GM21529 (cell line): ENCODE data around the gene SLC25A44.
A peak's percentile ranks its signal among the peaks of the same experiment; 100 is the strongest.

ENCODE experiments used
- ATAC-seq: cut with Tn5 transposase; IDR thresholded peaks from one replicate; pipeline ENCODE4 v1.9.1; 2021; ENCODE audit not compliant: unreplicated experiment

Gene SLC25A44, protein sequence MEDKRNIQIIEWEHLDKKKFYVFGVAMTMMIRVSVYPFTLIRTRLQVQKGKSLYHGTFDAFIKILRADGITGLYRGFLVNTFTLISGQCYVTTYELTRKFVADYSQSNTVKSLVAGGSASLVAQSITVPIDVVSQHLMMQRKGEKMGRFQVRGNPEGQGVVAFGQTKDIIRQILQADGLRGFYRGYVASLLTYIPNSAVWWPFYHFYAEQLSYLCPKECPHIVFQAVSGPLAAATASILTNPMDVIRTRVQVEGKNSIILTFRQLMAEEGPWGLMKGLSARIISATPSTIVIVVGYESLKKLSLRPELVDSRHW

DNA sequence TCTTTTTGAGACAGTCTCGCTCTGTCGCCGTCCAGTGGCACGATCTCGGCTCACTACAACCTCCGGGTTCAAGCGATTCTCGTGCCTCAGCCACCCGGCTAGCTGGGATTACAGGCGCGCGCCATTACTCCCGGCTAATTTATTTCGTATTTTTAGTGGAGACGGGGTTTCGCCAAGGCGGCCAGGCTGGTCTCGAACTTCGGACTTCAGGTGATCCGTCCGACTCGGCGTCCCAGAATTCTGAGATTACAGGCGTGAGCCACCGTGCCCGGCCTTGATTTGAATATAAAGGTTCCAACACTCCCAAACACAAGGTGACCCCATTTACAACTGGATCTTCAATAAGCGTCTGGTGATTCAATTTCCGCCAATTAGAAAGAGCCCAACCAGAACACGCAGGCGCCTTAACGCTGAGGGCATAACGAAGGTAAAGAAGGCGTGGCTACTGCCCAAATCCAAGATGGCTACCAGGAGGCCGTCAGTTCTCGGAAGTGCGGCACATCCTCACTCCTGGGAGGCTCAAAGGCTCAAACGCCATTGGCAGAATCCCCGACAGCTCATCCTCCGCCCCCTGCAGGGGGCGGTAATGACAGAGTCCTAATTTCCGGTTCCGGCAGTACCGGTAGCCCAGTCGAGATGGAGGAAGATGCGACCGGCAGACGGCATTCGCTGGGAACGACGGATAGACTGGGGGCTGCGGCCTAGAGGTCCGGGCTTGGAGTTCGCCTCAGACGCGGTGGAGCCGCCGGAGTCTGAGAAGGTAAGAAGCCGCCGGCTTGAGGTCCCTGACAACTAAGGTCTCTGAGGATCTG, at the start of gene SLC25A44:
Gene SLC25A44 (plus strand): TSS at position 617 of the 812 bp plus-strand sequence. CDS start 5,744 bp downstream, outside the sequence.
- peak; percentile 94 for ATAC-seq

DNA sequence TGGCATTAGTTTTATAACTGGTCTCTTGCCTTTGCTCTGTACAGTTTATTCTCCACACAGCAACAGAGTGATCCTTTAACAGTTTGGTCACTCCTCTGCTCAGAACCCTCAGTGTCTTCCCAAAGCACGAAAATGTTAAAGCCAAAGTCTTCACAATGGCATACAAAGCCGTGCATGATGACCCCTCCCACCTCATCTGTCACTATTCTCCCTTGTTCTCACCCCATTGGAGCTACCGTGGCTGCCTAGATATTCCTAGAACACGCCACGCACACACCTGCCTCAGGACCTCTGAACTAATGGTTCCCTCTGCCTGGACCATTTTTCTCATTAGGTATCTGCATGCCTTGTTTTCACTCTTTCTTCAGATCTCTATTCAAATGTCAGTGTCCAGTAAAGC, 49.2 kb upstream of the SLC25A44 start:
- ATAC-seq = no peak

DNA sequence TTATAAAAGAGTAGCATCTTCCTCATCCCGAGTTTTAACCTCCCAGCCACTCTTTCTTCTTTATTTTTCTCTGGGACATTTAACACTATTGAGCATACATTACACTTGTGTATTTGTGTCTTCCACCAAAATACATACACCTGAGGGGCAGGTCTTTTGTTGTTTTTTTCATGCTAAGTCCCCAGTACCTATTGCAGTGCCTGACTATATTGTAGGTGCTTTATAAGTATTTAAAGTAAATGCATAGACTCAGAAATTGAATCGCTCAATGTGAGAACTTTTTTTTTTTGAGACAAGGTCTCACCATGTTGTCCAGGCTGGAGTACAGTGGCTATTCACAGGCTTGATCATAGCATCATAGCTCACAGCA, 48.3 kb upstream of the SLC25A44 start:
- no peak for ATAC-seq

DNA sequence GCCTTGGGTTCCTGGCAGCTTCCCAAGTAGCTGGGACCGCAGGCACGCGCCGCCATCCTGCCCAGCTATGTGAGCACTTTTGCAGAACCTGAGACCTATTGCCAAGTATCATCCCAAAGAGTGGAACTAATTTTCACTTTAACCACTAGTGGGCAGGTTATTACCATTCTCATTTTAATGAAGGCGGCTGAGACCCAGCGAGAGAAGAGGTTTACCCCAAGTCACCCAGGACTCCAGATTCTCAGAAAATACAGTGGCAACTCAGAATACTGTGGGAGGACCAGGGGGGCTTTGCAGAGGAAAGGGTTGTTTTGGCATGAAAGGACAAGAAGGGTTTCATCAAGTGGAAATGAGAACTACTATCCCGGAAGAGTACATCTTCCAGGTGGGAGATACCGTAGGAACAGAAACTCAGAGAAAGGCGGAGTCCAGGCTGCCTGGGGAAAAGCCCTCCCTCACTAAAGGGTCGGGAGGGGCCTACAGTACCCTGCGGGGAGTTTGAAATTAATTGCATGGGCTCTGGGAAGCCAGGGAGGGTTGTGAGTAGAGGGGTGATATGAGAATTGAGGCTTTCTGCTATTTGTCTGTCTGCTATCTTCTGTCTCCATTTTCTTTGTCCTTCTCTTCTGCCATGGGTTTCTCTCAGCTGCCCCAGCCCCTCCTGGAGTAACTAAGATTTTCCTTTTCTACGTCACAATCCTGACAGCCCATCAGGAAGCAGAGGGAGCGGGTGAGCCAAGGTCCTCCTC, 47.7 kb upstream of the SLC25A44 start:
- no peak for ATAC-seq

DNA sequence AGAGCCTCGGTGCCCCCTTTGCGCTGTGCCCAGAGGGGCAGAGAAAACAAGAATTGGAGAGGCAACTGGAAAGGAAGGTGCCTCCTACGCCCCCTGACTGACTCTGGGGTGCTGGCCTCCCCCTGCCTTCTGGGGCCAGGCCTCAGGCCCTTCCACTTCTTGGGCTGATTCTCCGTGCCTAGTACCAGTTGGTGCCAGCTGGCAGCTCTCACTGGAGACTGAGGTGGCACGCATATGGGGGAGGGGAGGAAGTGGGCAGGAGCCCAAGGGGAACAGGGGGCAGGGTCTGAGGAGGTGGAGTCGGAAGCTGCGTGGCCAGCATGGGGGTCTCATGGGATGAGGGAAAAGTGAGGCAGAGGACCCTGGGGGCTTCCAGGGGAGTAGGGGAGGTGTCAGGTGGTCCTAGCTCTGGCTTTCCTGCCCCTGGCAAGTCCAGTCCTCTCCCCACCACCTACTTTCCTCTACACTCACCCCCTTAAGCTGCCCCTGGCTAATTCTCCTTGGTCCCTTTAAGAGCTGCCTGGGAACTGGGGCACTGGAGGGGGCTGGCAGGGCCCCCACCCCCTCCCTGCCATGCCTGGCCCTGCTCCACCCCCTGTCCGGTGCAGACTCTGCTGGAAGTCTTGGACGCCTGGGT, 47.0 kb upstream of the SLC25A44 start:
- no peak for ATAC-seq

DNA sequence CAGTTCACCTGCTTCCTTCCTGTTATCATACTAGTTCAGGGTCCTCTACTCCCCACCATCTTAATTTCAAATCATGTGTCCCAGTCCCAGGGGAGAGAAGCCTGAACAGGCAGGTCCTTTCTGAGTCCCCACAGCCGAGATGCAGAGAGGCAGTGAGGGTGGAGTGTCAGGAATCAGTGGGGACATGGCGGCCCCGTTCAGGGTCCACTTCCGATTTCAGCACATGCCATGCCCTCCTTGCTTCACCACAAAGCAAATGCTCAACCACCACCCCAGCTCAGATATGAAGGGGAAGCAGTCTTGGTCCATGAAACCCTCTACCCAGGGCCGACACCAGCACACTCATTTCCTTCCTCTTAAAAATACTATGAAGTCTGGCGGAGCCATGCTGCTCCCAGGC, 45.7 kb upstream of the SLC25A44 start:
- ATAC-seq = no peak

DNA sequence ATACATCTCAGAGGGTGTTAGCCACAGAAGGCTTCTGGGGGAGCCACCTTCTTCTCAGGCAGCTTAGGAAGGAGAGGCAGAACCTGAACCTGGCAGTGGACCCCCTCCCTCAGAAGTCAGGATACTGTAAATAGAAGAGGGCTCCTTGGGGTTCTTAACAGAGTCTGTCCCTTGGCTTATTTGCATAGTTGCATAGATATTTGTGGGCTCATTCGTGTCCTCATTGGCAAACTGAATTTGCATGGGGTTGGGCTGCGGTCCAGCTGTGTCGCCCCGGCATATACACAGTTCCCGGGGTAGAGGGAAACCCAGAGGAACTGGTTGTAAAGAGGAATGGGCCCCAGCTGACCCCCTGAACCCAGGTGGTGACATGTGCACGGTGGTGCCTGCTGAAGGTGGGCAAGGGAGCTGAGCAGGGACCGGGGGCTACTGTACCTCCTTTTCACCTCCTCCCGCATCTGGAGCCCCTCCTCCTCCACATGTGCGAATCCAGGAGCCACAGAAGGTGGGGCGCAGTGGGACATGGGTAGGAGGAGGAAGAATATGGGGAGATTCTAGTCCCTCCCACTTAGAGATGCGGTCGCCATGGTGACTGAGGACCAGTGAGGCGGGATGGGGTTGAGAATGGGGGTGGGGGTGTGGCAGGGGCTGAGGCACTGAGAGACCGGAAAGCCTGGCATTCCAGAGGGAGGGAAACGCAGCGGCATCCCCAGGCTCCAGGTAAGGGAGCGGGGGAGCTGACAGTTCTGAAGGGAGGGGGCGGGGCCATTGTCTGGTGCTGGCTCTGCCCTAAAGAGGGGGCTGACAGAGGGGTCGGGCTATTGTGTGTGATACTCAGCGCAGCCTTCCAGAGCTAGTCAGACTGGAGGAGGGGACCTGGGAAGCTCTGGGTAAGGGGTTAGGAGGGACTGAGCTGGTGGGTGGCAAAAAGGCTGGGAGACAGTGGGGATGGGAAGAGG, 44.3 kb upstream of the SLC25A44 start:
- ATAC-seq = peak; percentile 47

DNA sequence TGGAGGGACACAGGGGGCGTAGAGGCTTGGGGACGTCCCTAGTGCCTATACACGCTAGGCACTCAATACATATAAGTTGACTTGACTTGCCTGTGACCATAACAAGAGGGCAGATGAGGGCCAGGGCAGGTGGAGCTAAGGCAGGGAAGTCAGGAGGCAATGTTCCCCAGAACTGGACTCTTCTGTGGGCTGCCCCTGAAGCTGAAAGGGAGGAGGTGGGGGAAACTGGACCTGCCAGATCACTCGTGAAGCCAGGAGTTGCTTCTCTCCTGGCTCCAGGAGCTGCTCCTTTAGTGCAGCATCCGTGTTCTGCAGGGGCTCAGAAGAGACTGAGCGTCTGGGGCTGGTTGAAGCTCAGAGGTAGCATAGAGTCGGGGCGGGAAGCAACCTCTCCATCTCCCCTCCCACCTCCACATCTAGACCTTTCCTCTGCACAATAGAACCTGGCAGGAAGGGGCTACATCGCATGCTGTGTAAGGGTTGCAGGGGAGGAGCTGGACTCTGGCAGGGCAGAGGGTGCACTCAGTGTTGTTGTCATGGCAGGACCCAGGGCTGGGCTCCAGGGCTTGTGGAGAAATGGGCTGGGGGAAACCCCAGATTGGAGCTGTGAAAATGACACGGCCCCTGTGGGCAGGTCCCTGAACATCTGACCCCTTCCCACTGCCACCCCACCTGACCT, 43.4 kb upstream of the SLC25A44 start:
- ATAC-seq = no peak

DNA sequence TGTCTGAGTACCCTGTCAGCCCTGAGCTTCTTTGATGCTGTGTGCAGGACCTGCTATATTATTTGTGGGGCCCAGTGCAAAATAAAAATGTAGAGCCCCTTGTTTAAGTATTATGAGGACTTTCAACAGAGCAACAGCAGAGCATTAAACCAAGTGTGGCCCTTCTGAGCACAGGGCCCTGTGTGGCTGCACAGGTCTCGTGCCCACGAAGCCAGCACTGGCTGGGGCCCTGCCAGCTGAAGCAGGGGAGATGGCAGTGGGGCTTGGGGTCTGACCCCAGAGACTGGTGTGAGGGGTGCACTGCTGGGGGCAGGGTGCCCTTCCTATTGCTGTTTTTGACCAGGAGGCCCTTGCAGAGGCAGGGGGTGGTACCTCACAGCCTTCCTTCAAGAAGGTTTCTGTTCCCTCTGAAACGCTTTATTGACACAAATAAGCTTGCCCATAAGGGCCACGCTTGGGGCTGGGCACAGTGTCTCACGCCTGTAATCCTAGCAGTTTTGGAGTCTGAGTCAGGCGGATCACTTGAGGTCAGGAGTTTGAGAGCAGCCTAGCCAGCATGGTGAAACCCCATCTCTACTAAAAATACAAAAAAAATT, 42.7 kb upstream of the SLC25A44 start:
- ATAC-seq = no peak

DNA sequence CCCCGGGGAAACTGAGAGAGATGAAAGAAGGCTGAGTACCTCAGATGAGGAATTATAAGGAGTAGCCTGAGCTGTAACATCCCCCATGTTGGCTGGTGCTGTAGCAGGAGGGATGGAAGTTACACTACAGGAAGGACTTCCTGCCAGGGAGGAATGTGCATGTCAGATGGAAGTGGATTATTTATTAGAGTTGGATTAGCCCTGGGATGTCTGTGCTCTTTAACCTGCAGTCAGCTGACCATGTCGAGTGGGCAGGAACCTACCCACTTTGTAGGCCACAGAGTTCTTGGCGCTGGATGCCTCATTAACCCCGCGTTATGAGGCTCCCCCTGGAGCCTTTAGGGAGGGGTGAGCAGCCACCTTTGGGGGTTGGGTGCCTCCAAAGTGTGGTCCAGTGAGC, 41.3 kb upstream of the SLC25A44 start:
- no peak for ATAC-seq

DNA sequence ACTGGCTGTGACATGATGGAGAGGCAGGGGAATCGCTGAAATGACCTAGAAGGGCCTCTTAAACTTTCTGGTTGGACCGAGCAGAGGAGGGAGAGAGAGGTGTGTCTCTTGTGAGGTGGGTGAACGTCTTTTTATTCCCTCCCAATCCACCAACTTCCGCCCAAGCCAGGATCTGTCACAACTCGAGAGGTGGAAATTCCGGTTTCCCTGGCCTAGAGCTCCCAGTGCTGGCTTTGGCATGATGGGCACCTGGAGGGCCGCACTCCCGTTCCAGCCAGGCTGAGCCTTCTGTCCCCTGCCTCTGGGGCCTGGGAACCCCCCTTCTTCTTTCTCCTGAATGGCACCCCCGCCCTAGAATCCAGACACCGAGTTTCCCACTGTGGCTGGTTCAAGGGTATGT, 40.5 kb upstream of the SLC25A44 start, which contains the start of gene SEMA4A:
Gene SEMA4A (plus strand): TSS at position 224 of the 400 bp plus-strand sequence. CDS start 994 bp downstream, outside the sequence.
- no peak for ATAC-seq

DNA sequence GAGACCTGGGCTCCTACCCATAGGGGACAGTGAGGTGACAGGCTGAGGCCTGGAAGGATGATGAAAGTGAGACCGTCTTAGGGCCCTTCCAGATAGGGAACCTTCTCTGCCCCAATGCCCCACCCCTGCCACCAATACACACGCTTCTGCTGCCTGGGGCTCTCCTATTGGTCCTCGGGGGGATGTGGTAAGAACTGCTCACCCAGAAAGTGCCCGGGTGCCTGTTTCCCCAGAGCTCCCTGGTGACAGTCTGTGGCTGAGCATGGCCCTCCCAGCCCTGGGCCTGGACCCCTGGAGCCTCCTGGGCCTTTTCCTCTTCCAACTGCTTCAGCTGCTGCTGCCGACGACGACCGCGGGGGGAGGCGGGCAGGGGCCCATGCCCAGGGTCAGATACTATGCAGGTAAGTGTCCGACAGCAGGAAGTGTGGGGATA, 39.6 kb upstream of the SLC25A44 start:
- peak; percentile 55 for ATAC-seq

DNA sequence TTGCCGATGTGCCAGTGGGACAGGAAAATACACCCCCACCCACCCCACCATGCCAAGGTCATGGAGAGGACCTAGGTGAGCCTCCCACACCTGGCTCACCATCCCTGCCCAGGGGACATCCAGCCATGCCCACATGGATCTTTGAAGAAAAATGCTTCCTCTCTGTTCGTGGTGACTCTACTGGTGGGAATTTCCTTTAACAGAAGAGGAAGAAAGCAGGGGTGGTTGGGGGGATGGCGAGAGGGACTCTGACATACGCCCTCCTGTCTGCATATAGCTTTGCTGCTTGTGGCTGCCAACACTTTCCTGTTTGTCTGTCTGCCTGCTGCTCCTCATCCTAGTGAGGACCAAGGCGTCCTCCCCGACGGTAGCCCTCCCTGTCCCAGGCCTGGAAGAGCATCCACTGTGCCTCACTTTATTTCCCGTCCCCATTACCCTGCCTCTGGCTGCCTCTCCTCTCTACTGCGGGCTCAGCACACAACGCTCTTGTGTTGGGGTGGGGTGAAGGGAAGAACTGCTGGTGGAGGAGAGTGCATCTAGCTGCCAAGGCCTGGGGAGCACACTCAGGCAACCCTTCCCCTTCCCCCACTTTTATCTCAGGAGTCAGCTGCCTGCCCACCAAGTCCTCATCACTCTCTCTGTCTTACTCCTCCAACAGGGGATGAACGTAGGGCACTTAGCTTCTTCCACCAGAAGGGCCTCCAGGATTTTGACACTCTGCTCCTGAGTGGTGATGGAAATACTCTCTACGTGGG, 38.0 kb upstream of the SLC25A44 start:
- no peak for ATAC-seq

DNA sequence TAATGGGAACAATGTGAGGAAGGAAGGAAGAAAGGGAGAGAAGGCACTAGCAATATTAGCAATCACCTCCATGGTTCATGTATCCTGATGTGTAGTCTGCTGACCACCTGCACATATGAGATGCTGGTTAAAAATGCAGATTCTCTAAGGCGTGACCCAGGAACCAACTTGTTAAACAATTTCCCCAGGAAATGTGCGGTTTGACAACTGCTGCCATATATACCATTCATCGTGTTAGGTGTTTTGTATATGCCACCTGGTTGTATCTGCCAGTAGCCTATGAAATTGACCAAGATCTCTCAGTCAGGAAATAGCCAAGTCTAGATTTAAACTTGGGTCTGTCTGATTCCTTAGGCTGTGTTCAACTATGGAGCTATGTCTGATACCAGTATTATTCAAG, 36.4 kb upstream of the SLC25A44 start:
- ATAC-seq = no peak

DNA sequence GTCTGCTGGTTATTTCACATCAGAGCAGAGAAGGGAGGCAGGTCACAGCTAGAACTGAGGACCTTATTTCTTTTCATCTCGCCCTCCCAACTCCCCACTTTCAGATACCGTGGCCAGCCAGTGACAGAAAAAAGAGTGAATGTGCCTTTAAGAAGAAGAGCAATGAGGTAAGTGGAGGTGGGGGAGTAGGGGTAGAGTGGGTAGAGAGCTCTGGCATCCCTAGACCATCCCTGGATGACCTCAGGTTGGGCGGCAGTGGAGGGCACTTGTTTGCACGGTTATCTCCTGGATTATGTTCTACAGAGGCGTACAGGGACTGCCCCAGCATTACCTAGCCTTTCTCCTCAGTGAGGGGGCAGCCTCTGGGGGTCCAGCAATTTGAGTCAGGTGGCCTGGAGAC, 35.9 kb upstream of the SLC25A44 start:
- ATAC-seq = no peak

DNA sequence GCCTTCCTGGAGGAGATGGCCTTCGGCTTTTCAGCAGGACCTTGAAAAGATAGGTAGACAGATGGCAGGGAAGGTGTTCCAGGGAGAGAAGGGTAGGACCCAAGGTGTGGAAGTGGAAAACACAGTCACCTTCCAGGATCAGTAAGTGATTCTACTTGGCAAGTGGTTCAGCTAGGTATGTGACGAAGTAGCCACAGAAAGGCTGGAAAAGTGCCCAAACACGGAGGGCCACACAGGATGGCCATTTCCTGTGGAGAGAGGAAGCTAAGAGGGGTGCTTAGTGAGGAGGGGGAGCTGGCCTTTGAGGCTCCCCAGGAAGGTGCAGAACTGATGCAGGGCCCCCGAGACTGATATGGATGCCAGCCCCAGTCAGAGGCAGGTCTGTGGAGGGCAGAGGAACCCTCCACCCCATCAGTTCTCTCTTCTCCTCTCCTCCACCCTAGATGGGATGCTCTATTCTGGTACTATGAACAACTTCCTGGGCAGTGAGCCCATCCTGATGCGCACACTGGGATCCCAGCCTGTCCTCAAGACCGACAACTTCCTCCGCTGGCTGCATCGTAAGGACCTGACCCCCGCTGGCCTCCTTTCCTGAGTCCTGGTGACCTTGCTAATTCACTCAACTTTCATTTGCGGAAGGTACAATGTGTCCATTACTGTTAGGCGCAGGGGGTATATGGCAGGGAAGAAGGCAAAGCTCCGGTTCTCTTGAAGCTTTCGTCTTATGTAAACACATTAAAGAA, 33.7 kb upstream of the SLC25A44 start:
- ATAC-seq = no peak

DNA sequence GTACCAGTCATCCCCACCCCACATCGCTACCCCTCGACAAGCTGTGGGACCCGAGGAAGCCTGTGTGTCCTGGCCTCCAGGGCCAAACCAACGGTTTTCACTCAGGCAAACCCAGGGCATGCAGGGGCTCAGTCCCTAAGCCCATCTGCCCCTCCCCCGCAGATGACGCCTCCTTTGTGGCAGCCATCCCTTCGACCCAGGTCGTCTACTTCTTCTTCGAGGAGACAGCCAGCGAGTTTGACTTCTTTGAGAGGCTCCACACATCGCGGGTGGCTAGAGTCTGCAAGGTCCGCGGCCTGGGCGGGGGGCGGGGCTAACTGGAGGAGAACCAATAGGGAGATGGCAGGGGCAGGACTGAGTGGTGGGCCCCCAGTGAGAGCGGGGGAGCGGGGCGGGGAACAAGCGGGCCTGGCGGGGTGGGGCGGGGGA, 33.1 kb upstream of the SLC25A44 start:
- ATAC-seq = no peak
